ENCODE measurements around the gene CRABP1.
"Not testable (repeated sequence)": the region's sequence is repeated elsewhere in the genome, so short reads cannot be mapped to it uniquely, and the experiment has no call there.

CRABP1 gene

DNA sequence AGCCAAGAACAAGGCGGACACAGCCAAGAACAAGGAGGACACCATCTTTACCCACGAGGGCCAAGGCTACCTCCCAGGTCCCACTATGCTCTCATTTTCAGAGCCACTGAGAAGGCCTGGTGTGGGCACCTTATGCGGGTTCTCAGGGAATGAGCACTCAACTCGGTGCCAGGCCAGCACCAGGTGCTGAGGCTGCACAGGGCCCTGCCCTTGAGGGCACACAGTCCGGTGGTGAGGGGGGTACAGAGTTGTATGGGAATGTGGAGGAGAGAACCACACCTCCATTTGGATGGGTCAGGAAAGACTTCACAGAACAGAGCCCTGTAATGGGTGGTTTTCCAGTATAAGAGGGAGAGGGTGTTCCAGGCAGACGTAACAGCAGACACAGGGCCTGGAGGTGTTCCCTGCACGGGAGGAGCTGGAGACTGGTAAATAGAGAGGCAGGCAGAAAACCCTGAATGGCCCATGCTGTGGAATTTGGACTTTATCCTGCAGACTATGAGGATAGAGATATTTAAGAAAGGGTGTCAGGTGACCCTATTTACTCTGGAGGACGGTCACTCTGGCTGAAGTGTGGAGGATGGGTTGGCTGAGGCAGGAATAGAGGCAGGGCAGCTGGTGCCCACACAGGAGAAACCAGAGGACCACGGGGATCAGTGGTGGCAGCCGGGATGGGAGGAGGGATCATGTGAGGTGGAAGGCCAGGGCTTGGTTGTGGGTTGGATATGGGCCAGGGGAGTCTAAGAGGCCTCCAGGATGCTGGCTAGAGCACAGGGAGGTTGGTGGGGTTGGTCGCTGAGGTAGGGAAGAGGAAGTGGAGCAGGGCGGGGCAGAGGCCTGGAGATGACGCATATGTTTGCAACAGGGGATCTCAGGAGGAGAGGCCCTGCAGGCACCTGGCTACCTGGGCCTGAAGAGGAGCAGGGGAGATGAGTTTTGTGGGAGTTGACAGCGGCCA is 34.6 kb downstream of the CRABP1 start:
- DNase-seq (ENCODE audit: low read depth in 2 of 2) = no peak

DNA sequence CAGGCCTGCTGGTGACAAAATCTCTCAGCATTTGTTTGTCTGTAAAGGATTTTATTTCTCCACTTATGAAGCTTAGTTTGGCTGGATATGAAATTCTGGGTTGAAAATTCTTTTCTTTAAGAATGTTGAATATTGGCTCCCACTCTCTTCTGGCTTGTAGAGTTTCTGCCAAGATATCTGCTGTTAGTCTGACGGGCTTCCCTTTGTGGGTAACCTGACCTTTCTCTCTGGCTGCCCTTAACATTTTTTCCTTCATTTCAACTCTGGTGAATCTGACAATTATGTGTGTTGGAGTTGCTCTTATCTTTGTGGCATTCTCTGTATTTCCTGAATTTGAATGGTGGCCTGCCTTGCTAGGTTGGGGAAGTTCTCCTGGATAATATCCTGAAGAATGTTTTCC is 40.0 kb downstream of the CRABP1 start:
- not testable (repeated sequence) for DNase-seq (ENCODE audit: low read depth in 2 of 2)

DNA sequence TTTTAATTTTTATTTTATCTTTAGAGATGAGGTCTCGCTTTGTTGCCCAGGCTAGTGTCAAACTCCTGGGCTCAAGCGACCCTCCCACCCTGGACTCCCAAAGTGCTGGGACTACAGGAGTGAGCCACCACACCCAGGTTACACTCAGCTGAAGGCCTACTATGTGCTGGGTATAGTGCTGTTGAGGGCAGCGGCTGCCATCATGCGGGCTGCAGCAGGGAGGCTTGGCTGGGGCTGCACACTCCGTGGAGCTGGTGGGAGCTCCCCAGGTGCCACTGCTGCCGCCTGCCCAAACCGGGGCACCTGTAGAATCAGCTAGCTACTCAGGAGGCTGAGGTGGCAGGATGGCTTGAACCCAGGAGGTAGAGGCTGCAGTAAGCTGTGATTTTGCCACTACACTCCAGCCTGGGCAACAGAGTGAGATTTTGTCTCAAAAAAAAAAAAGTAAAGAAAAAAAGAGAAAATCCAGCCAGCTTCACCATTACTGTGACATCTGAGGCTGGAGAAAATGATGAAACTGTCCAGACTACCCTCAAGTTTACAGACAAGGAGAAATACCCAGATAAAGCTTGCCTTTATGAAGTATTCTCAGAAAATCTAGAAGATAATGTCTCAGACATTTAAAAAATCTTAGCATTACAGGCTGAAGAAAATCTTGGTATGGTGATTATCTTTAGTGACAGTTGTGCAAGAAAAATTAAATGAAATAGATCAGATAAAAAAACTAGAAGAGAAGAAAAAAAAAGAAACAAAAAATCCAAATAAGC is 42.1 kb downstream of the CRABP1 start:
- DNase-seq (ENCODE audit: low read depth in 2 of 2) = no peak

DNA sequence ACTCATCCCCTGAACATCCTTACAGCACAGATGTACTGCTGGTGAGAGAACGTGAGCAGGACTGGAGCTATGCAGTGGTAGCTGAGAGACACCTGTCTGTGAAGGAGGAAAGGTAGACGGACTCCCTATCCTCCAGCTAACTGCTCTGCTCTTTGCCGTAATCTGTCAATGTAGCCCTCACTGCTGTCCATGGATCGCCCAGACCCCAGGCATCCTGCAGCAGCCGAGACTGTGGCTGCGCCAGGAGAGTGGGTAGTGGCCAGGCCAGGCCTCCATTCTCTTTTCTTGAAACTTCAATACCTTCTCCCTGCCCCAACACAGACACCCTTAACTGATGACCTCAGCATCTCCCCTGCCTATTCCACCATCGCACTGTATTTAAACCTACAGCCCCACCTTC is 44.5 kb downstream of the CRABP1 start:
- no peak for DNase-seq (ENCODE audit: low read depth in 2 of 2)

DNA sequence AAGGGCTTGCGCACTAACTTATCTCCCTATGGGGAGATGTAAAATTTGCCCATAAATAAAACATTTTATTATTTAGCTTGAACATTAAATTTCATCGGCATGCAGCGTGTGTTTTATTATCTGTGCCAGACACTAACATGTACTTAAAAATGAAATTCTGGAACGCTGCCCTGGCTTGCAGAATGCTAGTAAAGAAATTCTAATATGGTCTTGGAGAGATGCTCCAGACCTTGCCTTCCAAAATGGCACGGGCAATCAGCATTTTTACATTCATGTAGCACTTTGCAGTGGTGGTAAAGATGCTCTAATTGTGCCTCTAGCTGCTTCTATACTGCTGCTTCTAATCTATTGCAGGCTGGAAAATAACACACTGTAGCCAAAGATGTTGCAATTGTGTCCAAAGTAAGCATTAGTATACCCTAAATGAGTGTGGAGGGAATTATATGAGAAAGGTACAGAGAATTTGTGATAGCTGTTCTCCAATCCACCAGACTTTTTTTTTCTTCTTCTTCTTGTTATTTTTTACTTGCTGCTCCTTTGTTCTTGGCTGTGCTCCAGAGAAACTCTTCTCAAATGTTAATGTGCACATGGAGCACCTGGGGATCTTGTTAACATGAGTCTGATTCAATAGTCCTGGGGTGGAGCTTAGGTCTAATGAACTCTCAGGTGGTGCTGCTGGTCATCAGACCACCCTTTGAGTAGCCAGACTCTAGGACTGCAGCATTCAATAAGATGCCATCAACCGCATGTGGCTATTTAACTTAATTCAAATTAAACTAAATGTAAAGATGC is 47.3 kb downstream of the CRABP1 start:
- no peak for DNase-seq (ENCODE audit: low read depth in 2 of 2)

DNA sequence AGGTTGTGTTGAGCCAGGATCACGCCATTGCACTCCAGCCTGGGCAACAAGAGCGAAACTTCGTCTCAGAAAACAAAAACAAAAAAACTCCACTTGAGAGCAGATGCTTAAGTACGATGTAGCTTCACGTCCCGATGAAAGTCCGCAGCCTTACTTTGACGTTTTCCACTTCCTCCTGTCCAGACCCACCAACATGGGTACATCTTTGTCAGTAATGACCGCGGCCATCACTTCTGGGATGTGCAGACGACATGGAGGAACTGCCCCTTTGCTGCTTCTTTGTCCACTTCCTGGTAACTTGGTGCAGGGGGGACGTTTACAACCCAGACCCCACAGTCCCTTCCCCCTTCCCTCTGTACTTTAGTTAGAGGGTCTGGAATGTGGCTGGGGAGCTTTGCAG is 48.7 kb downstream of the CRABP1 start:
- DNase-seq (ENCODE audit: low read depth in 2 of 2) = no peak

DNA sequence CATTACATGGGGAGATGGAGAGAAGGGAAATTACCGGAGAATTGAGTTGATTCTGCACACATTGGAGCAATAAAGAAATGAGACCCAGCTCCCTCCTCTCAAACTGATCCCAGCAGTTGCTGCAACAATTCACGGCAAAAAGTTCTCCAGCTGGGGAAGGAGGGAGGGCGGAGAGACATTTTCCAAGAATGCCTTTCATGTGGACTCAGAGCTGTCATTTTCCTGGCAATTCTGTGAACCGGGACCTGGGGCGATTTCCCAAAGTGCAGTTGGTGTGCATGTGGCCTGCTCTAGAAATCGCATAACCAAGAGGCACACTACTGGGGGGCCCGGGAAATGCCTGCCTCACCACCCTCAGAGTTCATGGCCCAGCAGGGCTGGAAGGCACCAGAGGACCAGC is 49.2 kb downstream of the CRABP1 start:
- DNase-seq (ENCODE audit: low read depth in 2 of 2) = no peak

DNA sequence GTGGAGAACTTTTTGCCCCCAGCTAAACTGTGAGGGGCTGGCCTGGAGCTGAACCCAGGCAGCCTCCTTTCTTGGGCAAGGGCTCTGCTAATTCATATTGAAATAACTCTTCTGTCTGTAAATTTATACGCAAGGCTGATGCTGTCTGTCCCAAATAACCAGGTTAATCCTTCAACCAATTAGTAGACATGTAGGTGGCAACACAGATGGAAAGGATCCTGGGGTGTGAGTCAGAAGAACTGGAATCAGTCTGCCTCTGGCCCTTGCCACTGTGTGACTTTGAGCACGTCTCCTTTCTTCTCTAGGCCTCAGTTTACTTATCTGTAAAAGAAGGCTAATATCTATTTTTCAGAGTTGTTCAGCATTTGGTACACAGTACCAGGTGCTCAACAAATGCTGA is 49.6 kb downstream of the CRABP1 start:
- no peak for DNase-seq (ENCODE audit: low read depth in 2 of 2)

DNA sequence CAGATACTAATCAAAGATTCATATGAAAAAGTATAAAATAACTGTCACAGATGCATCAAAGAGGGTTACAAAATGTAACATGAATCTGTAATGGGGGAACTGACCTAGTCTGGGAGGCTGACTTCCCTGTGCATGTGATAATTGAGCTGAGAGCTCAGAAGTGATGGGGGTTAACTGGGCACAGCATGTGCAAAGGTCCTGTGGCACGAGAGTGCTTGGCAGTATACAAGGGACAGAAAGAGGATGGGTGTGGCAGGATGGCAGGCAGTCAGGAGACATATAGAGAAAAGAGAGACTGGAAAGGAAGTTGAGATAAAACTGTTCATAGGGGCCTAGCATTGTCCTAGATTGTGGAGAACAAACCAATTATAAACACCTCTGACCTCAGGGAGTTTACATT is 50.1 kb downstream of the CRABP1 start:
- no peak for DNase-seq (ENCODE audit: low read depth in 2 of 2)

DNA sequence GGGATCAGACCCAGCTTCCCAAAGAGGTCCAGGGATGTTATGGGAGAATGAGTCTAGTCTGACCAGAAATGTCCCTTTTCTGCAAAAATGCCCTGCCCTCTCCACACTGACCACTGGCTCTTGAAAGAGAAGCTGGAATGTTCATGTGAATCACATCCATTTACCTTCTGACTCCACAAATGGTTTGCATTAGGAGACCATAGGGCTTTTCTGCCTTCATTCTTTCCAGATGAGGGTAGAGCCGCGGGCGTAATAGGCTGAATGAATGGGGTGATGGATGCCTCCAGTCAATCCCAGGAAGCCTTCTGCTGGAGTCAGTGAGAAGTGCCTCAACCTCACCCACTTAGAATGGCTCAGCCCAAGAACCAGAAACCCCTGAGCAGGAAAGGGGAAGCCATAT is 50.7 kb downstream of the CRABP1 start:
- no peak for DNase-seq (ENCODE audit: low read depth in 2 of 2)

DNA sequence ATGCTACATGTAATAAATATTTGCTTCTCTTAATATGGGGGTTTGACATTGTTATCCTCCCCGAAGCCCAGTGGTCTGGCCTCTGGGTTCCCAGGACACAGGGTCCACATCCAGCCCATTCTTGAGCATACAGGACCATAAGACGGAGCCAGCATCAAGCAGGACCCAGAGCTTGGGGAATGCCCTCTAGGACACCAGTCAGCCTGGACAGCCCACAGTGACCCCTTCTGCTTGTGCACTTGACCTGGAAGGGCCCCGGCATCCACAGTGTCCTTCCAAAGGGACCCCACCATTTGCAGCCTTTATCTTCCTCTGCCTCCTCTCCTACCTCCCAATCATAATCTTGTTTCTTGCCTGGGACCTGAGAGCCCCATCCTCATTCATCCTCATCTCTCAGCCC is 51.6 kb downstream of the CRABP1 start:
- DNase-seq (ENCODE audit: low read depth in 2 of 2) = no peak

DNA sequence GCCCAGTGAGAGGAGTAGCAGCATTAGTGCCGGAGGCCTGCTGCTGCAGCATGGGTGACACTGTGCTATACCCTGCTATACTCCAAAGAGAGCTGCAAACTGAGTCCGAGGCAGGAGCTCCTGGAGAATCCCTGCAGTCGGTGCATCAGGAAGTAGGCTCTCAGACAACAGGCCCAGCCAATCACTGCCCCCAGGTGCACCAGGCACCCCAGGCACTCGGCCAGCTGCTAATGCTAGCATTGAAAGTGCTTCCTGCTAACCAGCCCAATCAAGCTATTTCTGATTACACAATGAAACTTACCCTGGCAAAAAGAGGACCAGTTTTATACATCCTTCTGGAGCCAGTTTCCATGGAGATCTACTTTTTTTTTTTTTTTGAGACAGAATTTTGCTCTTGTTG is 52.3 kb downstream of the CRABP1 start:
- no peak for DNase-seq (ENCODE audit: low read depth in 2 of 2)

DNA sequence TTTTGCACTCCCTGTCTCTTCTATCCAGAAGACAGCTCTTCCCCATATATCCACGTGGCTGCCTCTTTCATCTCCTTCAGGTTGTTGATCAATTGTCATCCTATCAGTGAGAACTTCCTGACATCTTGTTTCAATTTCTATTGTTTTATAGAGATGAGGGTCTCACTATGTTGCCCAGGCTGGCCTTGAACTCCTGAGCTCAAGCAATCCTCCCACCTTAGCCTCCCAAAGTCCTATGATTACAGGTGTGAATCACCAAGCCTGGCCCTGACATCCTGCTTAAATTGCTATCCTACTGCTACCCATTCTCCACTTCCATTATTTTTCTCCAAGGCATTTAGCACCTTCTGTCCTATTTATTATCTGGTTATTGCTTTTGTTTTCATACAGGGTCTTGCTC is 53.0 kb downstream of the CRABP1 start:
- DNase-seq (ENCODE audit: low read depth in 2 of 2) = no peak

DNA sequence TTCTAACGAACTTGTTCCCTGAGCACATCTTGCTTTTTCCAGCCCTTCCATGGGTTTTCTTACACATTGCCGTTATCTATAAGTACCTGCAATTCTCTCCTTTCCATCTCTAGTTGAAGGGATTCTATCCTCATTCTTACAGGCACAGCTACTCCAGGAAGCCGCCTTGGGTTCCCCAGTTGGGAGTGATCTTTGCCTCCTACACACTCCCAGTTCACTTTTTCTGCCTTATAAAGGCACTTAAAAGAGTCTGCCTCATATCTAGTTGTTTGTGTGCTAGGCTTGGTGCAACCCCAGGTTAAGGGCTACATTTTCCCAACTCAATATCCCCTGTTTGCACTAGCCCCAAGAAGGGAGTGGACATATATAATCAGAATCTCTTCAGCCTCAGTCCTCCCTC is 53.9 kb downstream of the CRABP1 start:
- no peak for DNase-seq (ENCODE audit: low read depth in 2 of 2)

DNA sequence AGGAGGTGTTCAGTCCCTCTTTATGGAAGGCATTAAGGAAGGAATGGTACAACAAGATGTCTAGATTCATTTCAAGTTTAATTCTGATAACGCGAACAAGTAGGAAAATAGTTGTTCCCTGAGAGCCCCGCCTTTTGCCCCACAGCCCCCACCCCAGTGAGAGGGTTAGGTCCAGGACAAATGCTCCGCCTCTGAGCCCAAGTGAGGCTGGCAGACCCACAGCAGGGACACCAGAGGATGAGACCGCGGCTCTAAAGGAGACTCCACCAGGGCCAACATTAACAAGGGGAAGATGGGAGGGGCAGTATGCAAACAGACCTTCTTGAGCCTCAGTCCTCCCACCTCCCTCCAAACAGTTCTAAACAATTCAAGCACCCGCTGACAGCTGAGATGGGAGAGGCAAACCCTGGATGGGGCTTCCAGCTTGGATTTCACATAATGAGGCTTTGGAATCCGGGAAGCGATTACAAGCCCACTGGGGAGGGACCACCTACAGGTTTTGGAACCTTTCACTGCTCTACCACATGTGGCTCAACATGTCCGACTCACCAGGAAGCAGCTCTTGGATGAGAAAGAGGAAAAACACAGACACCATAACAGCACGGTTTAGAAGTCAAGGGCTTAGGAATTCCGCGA is 54.9 kb downstream of the CRABP1 start:
- no peak for DNase-seq (ENCODE audit: low read depth in 2 of 2)

DNA sequence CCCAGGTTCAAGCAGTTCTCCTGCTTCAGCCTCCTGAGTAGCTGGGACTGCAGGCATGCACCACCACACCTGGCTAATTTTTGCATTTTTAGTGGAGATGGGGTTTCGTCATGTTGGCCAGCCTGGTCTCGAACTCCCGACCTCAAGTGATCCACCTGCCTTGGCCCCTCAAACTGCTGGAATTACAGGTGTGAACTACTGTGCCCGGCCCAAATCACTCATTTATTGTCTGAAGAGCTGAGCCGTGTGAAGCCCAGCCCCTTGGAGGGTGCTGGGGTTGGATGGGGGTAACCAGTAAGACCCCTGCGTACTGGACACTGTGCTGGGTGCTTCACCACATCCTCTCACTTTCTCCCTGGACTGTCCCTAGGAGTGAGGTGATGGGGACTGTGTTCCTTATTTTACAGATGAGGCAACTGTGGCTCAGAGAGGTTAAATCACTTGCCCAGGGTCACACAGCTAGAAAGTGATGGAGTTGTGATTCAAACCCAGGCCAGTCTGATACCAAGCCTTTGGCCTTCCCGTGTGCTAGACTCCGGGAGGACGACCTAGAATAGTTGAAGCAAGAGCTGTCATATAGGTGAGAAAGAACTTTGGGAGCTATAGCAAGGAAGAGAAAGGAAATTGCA is 56.1 kb downstream of the CRABP1 start:
- no peak for DNase-seq (ENCODE audit: low read depth in 2 of 2)

DNA sequence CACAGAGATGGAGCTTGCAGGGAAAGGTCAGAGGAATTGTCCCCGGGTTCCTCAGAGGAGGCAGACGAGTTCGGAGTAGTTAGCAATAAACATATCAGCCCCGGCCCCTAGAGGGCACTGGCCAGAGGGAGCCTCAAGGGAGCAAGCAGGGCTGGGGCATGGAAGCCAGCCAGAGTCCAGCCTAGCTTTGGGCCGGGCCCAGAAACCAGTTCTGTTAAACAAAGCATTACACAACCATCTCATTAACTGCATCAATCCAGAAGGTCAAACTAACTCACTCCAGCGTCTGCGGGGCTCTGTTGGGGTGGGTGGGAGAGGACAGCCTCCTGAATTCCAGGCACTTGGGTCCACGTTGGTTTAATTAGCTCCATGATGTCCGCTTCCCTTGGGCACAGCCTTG is 56.8 kb downstream of the CRABP1 start:
- no peak for DNase-seq (ENCODE audit: low read depth in 2 of 2)

DNA sequence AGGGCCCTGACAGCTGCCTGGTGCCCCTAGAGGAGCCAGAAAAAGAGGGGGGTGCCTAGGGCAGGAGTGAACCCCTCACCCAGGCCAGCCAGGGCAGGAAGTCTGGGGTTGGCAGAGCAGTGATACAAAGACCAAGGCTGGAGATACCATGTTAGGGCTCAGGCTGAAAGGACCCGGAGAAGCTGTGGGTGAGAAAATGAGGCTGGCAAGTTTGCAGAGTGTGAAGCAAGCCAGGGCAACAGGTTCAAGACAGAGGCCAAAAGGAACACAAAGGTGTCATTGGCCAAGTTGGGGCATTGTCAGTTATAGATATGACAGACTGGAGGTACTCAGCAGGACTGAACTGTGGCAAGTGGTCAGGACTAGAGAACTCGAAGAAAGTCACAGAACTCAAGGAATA is 57.2 kb downstream of the CRABP1 start:
- no peak for DNase-seq (ENCODE audit: low read depth in 2 of 2)

Data from fibroblast of skin of left biceps (primary cell).